ENCODE measurements around the gene BLNK. TPM values are rescaled to one million over a fixed set of nuclear protein-coding genes. Genes with fewer than 3 reads are reported as not detected.

BLNK gene
- total RNA-seq, 3 donors from 2014 or later (not counting 1 experiment from before 2014, with no cell fraction given): 0.66 to 4.0 (median 1.5) TPM

DNA sequence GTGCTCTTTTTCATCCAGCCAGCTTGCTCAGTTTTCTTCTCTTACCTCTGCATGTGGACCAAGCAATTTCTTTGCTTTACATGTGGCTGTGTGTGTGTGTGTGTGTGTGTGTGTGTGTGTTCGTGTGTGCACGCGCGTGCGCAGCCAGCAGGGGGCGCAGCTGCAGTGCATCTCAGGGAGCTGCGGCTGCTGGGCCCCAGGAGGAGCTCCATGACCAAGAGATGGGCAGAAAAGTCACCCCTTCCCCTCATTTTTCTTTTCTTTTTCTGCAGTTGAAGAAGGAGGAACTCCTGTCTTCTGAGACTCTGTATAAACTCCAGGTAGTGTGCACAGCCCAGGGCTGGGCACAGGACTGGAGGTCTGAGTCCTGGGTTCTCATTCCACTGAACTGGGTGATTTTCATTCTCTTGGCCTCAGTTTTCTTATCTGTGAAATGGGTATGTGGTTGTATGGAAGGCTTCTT lies 41.8 kb downstream of the BLNK start:
- Mint-ChIP-seq H3K27me3 (ENCODE audit: low read depth in 2 of 2) (no peaks in the 10 kb centered on the region), H3K4me1 (peaks cover 0 to 5% of the 10 kb centered on the region in 2 donors), H3K9me3 (no peaks in the 10 kb centered on the region), H3K27ac (peak overlapping the region in 1 of 2 donors; percentile 64), H3K36me3 (no peaks in the 10 kb centered on the region), H3K4me3 (peak overlapping the region; percentile 18)
- intact Hi-C loops (cut with micrococcal nuclease): no loop called here
- DNase-seq: peak; percentile 55 to 87
- H3K36me3 ChIP-seq (ENCODE audit: control insufficient read depth, insufficient read depth, low read length): no peaks in the 10 kb centered on the region
- ATAC-seq: peak; percentile 69 to 92 (median 79)
- 6% methylated on average over 5 of the region's 7 CpGs for WGBS (ENCODE audit: insufficient coverage)
- H3K4me3 ChIP-seq (ENCODE audit: low read length): no peak overlapping the region
- no peaks in the 10 kb centered on the region for H3K27me3 ChIP-seq (ENCODE audit: control insufficient read depth, insufficient read depth, low read length)
- H3K4me1 ChIP-seq (ENCODE audit: control insufficient read depth, insufficient read depth, low read length): no peaks in the 10 kb centered on the region
- TF ChIP-seq, protein P1, sequence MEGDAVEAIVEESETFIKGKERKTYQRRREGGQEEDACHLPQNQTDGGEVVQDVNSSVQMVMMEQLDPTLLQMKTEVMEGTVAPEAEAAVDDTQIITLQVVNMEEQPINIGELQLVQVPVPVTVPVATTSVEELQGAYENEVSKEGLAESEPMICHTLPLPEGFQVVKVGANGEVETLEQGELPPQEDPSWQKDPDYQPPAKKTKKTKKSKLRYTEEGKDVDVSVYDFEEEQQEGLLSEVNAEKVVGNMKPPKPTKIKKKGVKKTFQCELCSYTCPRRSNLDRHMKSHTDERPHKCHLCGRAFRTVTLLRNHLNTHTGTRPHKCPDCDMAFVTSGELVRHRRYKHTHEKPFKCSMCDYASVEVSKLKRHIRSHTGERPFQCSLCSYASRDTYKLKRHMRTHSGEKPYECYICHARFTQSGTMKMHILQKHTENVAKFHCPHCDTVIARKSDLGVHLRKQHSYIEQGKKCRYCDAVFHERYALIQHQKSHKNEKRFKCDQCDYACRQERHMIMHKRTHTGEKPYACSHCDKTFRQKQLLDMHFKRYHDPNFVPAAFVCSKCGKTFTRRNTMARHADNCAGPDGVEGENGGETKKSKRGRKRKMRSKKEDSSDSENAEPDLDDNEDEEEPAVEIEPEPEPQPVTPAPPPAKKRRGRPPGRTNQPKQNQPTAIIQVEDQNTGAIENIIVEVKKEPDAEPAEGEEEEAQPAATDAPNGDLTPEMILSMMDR (IDR thresholded peaks at IDR 0.05): peak; percentile 58
- H3K9me3 ChIP-seq (ENCODE audit: control insufficient read depth, insufficient read depth, low read length): no peaks in the 10 kb centered on the region
- no peak overlapping the region for H3K27ac ChIP-seq (ENCODE audit: low read length)

DNA sequence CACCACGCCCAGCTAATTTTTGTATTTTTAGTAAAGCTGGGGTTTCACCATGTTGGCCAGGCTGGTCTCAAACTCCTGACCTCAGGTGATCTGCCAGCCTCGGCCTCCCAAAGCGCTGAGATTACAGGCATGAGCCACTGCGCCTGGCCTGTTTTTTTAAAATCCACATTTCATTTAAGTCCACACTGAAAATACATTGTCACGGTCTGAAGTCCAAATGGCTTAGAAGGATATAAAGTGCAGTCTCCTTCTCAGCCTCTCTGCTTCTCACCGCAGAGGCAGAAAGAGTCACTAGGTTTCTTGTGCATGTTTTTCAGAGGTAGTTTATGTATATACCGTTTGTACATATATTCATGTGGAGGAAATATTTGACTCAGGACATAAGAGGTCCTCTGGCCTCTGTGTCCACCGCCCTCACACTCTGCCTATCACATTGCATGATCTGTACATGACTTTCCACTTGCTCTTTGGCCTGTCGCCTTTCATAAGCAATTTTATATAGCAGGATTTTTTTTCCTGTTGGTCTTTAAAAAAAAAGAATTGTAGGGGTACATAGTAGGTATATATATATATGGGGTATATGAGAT lies 42.9 kb downstream of the BLNK start:
- Mint-ChIP-seq H3K4me1 (peaks cover 0 to 5% of the 10 kb centered on the region in 2 donors), H3K4me3 (no peak overlapping the region), H3K27ac (no peak overlapping the region), H3K9me3 (no peaks in the 10 kb centered on the region), H3K36me3 (no peaks in the 10 kb centered on the region), H3K27me3 (ENCODE audit: low read depth in 2 of 2) (no peaks in the 10 kb centered on the region)
- no peak for DNase-seq
- Histone ChIP-seq H3K9me3 (ENCODE audit: control insufficient read depth, insufficient read depth, low read length) (no peaks in the 10 kb centered on the region), H3K27me3 (ENCODE audit: control insufficient read depth, insufficient read depth, low read length) (no peaks in the 10 kb centered on the region), H3K36me3 (ENCODE audit: control insufficient read depth, insufficient read depth, low read length) (no peaks in the 10 kb centered on the region), H3K27ac (ENCODE audit: low read length) (no peak overlapping the region), H3K4me1 (ENCODE audit: control insufficient read depth, insufficient read depth, low read length) (no peaks in the 10 kb centered on the region), H3K4me3 (ENCODE audit: low read length) (no peak overlapping the region)
- no peak for ATAC-seq
- intact Hi-C loops (cut with micrococcal nuclease): no loop called here
- 95% methylated on average over 9 of the region's 9 CpGs for WGBS (ENCODE audit: insufficient coverage)
- TF ChIP-seq, protein P1 (IDR thresholded peaks at IDR 0.05): no peak

DNA sequence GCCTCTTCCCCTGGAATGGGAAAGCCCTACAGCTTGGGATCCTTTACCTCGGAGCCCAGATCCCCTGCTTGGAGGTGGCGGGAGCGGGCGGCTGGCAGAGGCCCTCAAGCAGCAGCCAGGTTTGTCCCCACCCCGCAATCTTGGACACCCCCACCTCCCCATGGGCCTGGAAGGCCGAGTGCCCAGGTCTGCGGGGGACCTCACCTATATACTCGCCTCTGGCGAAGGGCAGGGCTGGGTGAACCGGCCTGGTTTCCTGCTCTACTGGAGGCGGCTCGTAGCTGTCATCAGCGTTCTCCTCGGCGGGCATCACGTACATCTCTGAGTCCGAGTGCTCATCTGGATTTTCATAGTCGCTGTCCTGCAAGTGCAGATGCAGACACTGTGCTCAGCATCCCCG lies 44.2 kb downstream of the BLNK start:
- H3K27ac Mint-ChIP-seq: no peak overlapping the region
- ATAC-seq: no peak
- Histone ChIP-seq H3K4me1 (ENCODE audit: control insufficient read depth, insufficient read depth, low read length) (no peaks in the 10 kb centered on the region), H3K4me3 (ENCODE audit: low read length) (no peak overlapping the region), H3K27me3 (ENCODE audit: control insufficient read depth, insufficient read depth, low read length) (no peaks in the 10 kb centered on the region), H3K36me3 (ENCODE audit: control insufficient read depth, insufficient read depth, low read length) (no peaks in the 10 kb centered on the region), H3K9me3 (ENCODE audit: control insufficient read depth, insufficient read depth, low read length) (no peaks in the 10 kb centered on the region), H3K27ac (ENCODE audit: low read length) (no peak overlapping the region)
- no peak overlapping the region for H3K4me3 Mint-ChIP-seq
- TF ChIP-seq, protein P1 (IDR thresholded peaks at IDR 0.05): no peak
- intact Hi-C loops (cut with micrococcal nuclease): no loop called here
- H3K27me3 Mint-ChIP-seq (ENCODE audit: low read depth in 2 of 2): peaks cover 6 to 9% of the 10 kb centered on the region in 2 donors
- no peak for DNase-seq
- WGBS (ENCODE audit: insufficient coverage): 92% methylated on average over 19 of the region's 19 CpGs
- no peaks in the 10 kb centered on the region for H3K36me3 Mint-ChIP-seq
- H3K9me3 Mint-ChIP-seq: no peaks in the 10 kb centered on the region
- peaks cover 0 to 5% of the 10 kb centered on the region in 2 donors for H3K4me1 Mint-ChIP-seq

DNA sequence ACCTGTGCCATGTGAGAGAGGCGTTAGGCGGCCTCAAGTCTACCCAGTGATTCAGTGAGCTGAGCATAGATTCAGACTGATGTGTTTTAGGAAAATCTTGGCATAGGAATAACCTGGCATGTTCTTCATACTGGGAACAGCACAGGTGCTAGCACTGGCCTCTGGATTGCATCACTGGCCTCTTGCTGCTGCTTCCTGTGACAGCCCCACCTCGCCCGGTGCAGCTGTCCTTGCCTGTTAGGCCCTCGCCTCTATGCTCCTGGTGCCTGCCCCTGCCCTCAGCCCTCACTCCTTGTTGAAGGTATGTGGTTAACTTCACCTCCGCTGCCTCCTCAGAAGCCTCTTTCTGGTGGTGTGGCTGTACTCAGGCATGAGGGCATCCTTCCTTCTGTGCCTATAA lies 46.2 kb downstream of the BLNK start:
- Histone ChIP-seq H3K4me3 (ENCODE audit: low read length) (no peak overlapping the region), H3K9me3 (ENCODE audit: control insufficient read depth, insufficient read depth, low read length) (no peaks in the 10 kb centered on the region), H3K36me3 (ENCODE audit: control insufficient read depth, insufficient read depth, low read length) (no peaks in the 10 kb centered on the region), H3K27me3 (ENCODE audit: control insufficient read depth, insufficient read depth, low read length) (no peaks in the 10 kb centered on the region), H3K27ac (ENCODE audit: low read length) (no peak overlapping the region), H3K4me1 (ENCODE audit: control insufficient read depth, insufficient read depth, low read length) (no peaks in the 10 kb centered on the region)
- no peak overlapping the region for H3K4me3 Mint-ChIP-seq
- peaks cover 13 to 16% of the 10 kb centered on the region in 2 donors for H3K27me3 Mint-ChIP-seq (ENCODE audit: low read depth in 2 of 2)
- TF ChIP-seq, protein P1 (IDR thresholded peaks at IDR 0.05): no peak
- no peaks in the 10 kb centered on the region for H3K36me3 Mint-ChIP-seq
- intact Hi-C loops (cut with micrococcal nuclease): no loop called here
- H3K9me3 Mint-ChIP-seq: no peaks in the 10 kb centered on the region
- H3K27ac Mint-ChIP-seq: no peak overlapping the region
- WGBS (ENCODE audit: insufficient coverage): 64% methylated on average over 6 of the region's 6 CpGs
- peaks cover 0 to 5% of the 10 kb centered on the region in 2 donors for H3K4me1 Mint-ChIP-seq
- ATAC-seq: no peak
- DNase-seq: no peak
